ENCODE results near the gene ADAM22.

Gene ADAM22

DNA sequence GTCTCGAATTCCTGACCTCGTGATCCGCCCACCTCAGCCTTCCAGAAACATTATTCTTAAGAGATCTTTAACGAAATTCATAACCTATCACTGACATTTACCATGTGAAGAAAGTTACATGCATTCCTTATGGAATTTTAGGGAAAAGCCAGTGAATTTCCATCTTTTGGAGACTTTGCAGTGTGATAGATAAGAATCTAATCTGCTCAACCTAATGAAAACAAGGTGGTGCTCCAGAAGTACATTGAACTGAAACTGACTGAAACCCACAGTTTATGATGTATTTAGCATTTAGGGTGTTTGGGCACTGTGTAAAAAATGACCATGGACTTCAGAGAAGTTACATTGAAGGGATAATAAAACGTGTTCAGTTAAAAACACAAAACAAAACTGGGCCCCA lies 242.1 kb downstream of the ADAM22 start:
- DNase-seq, result no peak

DNA sequence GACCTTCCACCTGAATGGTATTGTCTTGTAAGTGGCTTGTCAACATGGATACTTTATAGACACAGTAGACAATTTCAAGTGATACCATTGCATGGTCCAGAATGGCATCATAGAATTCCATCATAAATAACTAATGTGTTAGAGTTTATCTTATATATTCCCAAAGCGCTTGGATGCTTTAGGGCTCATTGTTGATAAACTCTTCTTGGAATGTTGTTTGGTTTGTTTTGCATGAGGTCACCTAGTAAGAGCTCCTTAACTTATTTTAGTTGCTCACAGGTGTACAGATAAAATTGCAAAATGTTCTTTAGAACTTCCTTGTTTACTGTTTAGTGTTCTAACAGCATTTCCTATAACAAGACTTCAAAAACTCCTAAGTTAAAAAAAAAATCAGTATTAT lies 249.0 kb downstream of the ADAM22 start:
- no peak for DNase-seq

DNA sequence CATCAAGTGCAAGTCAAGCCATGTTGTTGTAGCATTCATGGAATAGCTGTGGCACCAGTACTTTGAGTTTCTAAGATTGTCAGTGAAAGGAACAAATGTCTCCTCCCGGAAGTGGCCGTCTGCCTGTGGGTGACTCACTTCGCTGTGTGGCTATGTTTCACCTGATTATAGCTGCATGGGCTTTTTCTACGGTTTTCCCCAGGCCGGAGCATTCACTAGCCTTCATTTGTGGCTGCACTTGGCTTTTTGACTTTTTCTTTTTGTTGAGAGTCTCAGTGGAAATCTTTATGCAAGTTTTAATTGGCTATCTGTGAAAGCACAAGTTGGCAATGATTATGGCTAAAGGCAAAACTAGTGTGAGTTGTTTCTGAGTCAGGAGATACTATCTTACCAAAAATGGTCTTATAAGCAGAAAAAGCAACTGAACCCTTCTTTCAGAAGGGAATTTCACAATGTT lies 250.8 kb downstream of the ADAM22 start:
- no peak for DNase-seq

DNA sequence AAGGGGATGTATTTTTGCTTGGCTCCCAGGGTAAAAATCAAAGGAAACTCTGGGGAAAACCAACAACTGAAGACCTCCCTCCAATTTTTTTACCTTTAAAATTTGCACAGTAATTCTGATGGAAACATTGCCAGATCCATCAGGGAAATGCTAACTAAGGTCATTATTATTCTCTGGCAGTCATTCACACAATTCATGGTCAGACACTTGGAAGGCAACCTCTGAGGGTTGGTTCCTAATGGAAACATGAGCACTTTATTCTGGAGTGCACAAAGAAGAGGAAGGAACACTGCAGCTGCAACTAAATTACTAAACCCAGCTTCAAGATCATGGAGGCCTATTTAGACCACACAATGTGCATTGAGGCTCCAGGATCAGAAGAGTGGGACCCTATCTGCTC lies 251.6 kb downstream of the ADAM22 start:
- DNase-seq, result no peak

DNA sequence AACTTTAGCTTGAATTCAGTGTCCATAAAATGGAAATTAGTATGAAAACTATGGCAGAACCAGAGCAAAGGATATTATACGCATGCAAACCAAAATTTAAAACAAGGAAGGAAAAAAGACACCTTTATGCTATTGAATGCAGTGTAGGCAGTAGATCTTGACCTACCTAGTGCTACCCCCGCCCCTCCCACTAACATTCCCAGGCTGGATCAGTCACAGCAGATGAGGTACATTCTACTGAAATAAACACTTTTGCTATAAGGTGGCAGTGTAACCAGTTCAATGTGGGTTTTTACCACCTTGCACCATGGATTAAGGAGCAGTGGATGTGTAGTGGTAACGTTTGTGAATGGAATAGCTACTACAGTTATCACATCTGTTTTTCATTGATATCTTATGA lies 257.9 kb downstream of the ADAM22 start:
- DNase-seq, result no peak

DNA sequence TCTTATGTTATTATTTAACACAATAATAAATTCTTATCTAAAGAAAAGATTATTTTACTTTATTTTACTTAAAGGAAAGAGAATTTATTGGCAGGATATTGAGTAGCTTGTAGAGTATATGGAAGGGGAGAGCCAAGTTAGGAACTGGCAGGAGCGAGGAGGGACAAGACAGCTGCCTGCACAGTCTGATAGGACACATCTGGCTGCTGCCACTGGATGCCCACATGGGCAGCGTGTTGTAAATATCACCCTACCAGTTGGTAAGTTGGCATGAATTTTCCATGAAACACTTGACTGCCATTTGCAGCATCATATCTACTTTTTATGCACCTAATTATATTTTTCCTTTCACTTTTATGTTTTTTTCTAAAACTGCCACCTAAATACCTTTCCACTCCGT lies 266.2 kb downstream of the ADAM22 start:
- no peak for DNase-seq

DNA sequence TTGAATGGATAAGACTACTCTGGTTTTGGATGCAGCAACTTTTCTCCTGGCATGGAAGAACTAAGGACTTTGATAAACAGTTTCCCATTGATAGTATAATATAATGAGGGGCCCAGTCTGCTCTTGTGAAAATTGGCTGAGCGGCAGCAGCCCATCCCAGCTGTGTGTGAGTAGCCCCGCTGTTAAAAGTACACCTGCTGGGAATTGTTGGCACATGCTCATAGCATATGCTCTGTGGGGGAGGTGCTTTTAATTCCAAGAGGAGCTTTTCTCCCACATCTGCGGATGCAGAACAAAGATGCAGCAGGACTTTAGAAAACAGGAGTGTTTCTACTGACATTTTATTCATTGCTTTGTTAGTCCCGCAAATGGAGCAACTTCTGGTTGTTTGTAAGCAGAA lies 266.7 kb downstream of the ADAM22 start:
- DNase-seq, result peak; percentile 26 to 28

DNA sequence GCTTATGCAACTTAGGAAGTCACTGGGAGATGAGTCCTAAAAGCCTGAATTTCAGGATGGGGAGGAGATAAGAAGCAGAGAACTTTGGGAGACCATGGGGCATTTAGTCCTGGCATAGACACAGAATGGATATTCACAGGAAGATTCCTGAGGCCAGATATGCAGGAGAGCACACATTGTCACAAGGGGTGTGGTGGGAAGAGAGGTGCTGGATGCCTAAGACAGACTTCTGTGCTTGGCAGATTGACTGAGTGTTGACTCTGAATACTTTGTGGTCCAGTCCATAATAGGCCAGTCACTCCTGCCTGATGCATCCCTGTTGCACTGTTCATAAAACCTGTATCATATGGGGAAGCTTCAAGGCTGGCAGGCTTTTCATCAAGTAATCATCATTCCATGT lies 267.3 kb downstream of the ADAM22 start:
- no peak for DNase-seq

DNA sequence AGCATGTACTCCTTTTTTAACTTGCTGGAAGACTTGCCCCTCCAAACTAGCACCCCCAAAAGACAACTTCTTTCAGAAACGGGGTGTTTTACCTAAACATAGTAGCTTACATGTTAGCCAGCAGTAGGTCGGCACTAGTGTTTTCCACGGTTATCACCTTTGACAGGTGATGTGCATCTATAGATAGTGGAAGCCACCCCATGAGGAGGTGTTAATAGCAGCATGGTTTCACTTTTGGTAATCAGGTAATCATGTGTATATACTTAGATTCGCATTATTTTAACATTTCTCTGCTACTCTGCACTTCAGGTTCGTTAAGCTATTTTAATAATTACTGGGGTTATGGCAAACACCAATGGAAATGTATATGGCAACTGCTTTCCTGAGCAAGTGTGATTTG lies 268.2 kb downstream of the ADAM22 start:
- DNase-seq, result no peak

DNA sequence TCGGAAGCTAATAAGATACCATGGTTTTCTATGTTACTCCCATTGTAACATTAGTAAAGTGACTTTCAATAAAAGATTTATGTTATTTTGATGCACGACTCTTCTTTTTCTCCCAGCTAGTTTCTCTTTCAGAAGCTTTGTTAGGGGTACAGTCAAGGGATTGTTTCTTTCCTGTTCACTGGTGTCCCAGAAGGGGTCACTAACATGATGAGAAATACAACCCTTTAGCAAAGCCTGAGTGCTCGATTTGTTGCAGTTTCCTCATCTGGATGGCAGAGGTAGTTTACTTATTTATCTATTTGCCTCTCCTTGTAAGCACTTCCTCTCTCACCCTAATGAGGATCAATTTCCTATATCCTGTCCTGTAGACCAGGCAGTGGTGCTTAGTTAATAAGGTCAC lies 268.7 kb downstream of the ADAM22 start:
- DNase-seq, result no peak

DNA sequence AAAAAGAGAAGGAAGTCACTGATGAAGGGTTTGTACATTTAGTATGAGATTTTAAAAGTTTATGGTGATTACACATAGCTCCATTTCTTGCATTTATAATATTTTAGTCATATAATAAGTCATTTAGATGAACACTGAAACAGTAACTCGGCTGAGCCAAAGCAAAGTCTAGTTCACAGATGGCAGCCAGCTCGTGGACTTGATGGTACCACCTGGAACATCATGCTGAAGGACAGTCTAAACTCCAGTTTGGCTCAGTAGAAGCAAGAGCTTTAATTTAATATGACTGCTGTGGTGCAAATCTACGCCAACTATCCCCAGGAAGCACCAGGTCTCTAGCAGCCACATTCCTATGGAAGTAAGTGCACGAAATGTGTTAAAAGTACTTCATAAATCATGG lies 269.4 kb downstream of the ADAM22 start:
- no peak for DNase-seq

DNA sequence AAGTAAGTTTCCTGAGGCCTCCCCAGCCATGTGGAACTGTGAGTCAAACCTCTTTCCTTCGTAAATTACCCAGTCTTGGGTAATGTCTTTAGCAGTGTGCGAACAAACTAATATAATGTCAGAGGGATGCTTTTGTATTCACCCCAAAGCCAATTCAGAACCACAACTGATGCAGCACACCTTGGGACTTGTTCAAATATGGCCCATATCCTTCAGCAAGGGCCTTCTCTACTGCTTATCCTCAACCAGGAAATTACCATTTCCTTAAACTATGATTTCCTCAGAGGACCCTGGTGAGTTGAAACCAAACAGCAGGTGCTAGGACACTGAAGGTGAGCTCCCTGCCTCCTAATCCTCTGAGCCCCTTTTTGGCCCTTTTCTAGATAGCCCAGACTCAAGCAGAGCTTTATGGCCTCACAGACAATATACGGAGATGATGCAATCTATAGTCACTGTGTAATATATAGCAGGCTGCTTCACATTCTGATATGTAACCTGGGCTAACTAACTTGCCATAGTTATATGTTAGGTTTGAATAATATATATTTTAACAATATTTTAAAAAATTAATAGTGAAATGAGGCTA lies 270.6 kb downstream of the ADAM22 start:
- DNase-seq, result peak in 1 of 2 experiments; percentile 19

DNA sequence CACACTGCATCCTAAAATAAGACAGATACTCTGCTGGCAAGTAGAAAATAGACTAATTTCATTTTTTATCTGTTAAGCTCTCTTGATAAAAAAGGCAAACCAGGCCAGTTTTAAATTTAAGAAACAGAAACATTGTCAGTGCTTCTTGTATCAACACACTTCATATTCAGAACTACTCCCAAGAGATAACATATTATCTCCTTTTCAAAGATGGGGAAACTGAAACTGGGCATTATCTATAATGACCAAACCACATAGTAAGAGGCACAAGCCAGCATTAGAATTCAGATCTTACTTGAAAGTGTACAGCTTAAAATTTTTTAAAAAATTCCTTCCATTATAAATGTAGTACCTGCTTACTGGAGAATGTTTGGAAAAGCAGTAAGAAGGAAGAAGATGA lies 271.1 kb downstream of the ADAM22 start:
- no peak for DNase-seq

DNA sequence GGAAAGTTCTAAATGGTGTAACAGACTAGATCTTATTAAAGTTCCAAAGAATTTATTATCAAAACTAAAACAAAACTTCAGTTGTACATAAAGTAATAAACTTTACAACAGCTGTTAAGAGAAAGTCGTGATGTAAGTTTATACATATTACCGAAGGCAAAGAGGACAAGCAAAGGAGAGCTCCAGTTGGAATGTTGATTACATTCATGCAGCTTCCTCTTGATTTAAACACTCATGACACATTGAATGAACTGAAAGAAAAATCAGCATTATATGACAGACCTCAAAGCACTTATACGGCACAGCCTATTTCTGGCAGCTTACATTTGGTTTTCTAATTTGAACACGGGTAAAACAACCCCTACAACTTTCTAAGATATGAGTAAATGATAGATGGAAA lies 272.2 kb downstream of the ADAM22 start:
- DNase-seq, result no peak

DNA sequence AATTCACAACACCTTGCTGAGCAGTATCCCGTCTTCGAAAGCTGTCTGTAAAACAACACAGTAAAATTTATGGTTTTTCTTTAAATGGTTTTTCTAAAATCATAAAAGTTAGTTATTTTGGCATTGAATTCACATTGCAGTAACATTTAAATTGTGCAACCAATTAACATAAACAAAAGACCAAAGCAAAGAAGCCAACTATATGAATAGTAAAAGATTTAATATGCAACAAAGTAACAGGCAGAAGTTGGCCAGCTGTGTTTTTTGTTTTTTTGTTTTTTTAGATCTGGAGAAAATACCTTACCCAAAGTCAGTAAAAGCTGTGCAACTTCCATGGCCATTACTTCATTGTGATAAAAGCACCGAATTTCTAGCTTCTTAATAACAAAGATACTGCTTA lies 274.5 kb downstream of the ADAM22 start:
- no peak for DNase-seq

DNA sequence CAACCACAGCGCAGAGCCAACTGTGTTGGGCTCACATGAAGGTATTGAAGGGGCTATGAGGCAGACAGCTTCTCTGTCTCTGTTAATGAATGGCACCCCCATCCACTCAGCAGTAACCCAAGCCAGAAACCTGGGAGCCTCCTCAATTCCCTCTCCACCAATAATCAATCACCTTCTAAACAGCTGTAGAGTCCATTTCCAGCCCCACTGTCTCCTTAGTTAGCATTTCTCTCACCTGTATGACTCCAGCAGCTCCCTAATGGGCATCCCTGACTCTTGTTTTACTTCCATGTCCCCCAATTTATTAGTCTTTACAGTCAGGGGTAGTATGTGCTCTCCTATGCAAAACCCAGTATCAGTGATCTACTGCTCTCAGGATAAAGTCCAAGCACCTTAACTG lies 278.9 kb downstream of the ADAM22 start:
- DNase-seq, result no peak

DNA sequence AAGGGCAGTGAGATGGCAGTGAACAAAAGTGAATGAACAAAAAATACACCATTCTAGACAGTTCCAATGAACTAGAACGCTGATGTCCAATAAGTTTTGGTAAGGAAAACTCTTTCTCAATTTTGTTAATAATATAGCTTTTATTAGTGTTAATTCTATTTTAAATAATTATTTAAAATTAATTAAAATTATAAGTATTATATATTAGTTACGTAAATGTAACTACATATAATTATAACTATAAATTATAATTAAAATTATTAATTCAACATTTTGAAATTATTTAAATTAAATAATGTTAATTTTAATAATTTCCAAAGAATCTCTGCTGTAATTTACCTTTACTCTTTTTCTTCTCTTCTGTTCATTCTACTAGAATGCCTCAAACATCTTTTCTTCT lies 280.4 kb downstream of the ADAM22 start:
- no peak for DNase-seq

DNA sequence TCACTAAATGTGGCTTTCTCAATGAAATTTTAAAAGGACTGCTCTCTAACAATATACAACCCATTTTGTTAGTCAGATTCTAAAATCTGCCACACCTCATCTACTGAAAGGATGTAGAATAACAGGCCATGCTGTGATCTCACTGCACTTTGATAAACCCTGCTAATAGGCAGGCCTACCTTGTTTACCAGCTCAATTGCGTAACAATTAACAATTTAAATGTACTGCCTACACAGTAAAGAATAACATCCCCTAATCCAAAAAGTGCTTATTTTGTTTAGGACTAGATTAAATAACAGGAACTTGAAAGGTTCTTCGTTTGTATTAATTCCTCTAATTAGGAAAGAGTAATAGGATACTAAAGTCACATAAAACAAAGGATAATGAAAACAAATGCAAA lies 281.2 kb downstream of the ADAM22 start:
- DNase-seq, result no peak

DNA sequence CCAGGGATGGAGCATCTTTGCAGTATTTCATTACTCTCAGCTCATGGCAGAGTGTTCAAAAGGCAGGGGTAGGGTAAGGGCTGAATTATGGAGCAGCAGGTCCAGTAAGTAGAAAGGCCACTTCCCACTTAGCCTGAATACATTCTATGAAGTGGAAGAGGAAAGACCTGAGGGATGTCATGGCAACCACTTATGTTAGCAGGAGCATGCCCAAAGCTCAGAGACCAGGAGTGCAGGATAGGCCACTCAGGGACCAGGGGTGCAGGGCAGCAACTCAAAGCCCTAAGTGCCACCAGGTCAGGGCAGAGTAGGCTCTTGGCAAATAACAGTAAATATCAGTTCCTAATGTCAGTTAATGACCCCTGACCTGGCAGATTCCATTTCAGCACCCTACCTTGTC lies 282.2 kb downstream of the ADAM22 start:
- DNase-seq, result no peak

DNA sequence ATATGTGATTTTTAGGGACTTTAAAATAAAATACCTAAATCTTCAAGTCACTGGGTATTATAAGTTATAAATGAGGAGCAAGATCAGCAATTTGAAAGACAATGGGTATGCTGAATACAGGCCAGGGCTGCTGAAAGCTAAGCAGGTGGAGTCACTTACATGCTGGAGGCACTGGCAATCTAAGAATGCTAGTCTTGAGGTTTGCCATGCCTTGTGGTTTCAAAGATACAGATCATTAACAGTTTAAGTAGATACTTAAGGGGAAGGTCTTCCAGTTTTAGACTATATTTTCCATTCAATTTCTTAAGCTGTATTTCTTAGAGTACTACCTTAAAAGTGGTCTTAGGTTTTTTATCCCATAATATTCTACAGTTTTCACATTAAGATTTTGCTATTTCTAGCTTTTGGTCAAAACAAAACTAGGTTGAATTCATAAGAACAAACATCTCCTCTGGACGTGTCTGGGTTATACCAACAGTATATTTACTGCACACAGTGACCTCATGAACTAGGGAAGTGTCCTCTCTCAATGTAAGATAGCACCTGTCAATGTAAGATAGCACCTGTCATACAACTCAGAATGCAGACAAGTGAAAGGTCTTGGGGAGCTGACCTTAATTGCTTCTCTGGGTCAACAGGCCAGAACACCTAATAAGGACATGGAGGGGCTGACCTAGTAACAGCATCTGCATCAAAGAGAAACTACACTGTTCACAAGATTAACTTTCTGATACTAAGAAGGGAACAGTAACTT lies 283.8 kb downstream of the ADAM22 start:
- DNase-seq, result no peak

DNA sequence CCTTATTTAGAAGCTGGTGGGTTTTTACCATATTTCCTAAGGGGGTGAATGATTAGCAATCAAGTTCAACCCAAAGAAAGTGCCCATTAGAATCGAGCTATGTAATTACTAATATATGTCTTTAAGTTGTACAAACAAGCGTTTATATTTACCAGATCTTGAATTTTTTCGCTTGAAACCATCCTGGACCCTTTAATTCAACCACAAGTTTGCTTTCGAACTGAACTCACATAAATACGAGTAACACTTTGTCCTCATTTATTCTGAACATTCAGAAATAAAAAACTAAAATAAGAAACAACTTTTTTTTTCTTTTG lies 284.3 kb downstream of the ADAM22 start:
- no peak for DNase-seq

DNA sequence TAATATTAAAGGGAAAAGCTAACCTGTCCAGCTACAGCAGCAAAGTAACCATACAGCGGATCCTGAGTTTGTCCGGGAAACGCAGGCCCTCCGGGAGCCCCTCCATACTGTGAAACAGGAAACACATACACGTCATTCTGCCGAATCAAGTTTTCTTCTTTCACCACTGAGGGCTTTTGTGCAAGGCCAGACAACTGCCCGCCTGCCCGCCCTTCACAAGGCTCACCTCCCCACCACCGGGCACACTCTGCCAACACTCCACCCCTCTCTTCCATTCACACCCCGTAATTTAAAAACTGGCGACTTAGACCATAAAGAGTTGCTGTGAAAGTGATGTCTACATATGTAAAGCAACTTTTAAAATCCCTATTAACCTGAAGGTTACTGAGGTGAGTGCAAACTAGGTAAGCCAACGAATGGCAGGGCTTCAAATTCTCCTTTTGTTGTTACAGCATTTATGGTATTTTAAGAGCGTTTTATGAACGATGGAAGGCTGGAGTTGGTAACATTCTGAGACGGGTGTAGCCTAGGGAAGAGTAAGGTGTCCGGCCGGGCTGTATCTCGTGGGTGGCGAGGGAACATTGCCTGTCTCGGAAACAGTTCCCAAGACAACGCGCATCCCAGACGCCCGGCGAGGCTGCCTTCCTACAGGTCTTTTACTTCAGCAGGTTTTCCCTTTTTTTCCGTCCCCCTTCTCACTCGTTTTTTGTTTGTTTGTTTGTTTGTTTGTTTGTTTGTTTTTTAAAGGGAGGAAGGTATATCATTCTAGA lies 285.0 kb downstream of the ADAM22 start:
- no peak for DNase-seq

DNA sequence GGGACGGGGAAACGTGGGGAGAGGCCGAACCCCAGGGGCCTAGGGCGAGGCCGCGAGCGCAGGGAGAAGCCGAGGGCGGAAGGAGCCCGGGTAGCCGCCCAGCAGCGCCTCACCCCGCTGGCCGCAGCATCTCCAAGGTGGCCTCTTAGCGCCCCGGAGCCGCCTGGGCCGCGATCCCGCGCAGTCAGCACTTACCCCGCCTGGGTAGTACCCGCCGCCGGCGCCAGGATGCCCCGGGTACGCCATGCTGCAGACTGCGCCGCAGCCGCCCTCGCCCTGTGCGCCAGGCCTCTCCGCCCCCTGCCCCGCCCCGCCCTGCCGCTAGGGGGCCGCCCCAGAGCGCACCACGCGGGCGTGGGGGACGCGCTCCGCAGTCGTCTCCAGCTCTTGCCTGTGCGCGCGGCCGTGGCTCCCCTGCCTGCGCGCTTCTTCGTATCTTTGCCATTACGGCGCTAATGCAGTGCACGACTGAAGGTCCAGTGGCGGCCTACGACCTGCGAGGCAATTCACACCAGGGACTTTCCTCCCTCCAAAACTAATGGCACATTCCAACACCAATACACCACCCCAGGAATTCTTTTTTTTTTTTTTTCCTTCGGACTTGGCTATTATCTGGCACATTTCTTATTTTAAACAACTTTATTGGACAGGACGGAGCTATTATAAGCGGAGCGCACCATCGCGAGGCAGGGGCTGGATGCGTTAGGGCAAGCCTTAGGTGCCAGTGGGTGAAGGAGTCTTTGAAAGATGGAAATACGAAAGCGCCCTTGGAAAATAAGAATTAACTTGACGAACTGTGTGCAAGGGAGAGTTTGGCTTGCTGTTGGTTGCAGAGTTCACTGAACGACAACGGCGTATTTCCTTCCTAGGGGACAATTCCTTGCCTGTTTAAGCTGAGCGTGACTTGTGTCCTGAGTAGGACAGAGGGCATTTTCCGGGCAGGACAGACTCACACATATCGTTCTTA lies 286.0 kb downstream of the ADAM22 start, which contains the start of gene SRI:
Gene SRI (minus strand): TSS at position 258 of the 967 bp plus-strand sequence. CDS start 12 bp downstream, at position 246.
- peak; percentile 85 to 86 for DNase-seq
